Measurements from ENCODE around the gene FAM151B. TPM values are rescaled to one million over a fixed set of nuclear protein-coding genes. Genes with fewer than 3 reads are reported as not detected.
"Not testable (repeated sequence)": the region's sequence is repeated elsewhere in the genome, so short reads cannot be mapped to it uniquely, and the experiment has no call there.

Gene FAM151B
- polyA plus RNA-seq, 3 donors from 2014 or later, result not detected

DNA sequence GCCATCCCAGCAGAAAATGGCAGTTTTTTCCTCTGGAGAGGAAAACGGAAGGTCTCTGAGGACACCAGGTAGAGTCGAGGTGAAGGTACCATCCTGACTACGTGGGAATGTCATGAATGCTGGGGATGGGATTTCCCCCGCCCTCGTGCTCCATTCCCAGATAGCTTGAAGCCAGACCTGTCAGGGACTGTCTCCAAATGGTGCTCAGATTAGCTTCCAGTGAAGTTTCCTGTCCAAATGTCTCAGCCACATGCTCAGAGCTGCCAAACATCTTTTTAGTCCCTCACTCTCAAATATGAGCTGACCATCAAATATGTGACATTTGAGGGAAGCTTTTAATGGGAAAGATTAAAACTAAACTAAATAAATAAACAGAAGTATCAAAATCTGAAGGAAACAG lies 89.8 kb downstream of the FAM151B start:
- Mint-ChIP-seq H3K9me3 (peaks cover 0 to 2% (median 0%) of the 10 kb centered on the region in 6 donors), H3K4me1 (no peaks in the 10 kb centered on the region), H3K36me3 (no peaks in the 10 kb centered on the region), H3K4me3 (no peak overlapping the region), H3K27me3 (ENCODE audit: low read depth in 3 of 3) (peaks cover 0 to 12% (median 7%) of the 10 kb centered on the region in 3 donors), H3K27ac (no peak overlapping the region)
- no peak for DNase-seq

GRCh38 chr5:80579050-80579449 lies 91.2 kb downstream of the FAM151B start:
- peaks cover 0 to 3% (median 0%) of the 10 kb centered on the region in 6 donors for H3K9me3 Mint-ChIP-seq
- DNase-seq, result no peak
- no peaks in the 10 kb centered on the region for H3K4me1 Mint-ChIP-seq
- H3K27ac Mint-ChIP-seq, result no peak overlapping the region
- H3K4me3 Mint-ChIP-seq, result no peak overlapping the region
- peaks cover 0 to 12% (median 2%) of the 10 kb centered on the region in 3 donors for H3K27me3 Mint-ChIP-seq (ENCODE audit: low read depth in 3 of 3)
- H3K36me3 Mint-ChIP-seq, result no peaks in the 10 kb centered on the region

DNA sequence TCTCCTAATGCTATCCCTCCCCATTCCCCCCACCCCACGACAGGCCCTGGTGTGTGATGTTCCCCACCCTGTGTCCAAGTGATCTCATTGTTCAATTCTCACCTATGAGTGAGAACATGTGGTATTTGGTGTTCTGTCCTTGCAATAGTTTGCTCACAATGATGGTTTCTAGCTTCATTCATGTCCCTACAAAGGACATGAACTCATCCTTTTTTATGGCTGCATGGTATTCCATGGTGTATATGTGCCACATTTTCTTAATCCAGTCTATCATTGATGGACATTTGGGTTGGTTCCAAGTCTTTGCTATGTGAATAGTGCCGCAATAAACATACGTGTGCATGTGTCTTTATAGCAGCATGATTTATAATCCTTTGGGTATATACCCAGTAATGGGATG lies 92.4 kb downstream of the FAM151B start:
- H3K9me3 Mint-ChIP-seq, result not testable (repeated sequence)
- H3K27me3 Mint-ChIP-seq (ENCODE audit: low read depth in 3 of 3), result peaks cover 0 to 12% (median 2%) of the 10 kb centered on the region in 3 donors

DNA sequence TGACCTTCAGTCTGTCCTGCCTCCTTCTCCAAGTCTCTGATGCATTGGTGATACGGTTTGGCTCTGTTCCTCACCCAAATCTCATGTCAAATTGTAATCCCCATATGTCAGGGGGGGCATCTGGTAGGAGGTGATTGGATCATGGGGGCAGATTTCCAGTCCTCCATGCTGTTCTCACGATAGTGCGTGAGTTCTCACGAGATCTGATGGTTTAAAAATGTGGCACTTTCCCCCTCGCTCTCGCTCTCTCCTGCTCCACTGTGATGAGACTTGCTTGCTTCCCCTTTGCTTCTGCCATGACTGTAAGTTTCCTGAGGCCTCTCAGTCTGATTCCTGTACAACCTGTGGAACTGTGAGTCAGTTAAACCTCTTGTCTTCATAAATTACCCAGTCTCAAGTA lies 96.9 kb downstream of the FAM151B start:
- no peaks in the 10 kb centered on the region for H3K36me3 Mint-ChIP-seq
- peaks cover 2 to 9% (median 2%) of the 10 kb centered on the region in 3 donors for H3K27me3 Mint-ChIP-seq (ENCODE audit: low read depth in 3 of 3)
- peaks cover 0 to 2% (median 0%) of the 10 kb centered on the region in 6 donors for H3K9me3 Mint-ChIP-seq
- H3K27ac Mint-ChIP-seq, result no peak overlapping the region
- no peak for DNase-seq
- H3K4me3 Mint-ChIP-seq, result no peak overlapping the region
- no peaks in the 10 kb centered on the region for H3K4me1 Mint-ChIP-seq

More for the DNA sequence above, 92.4 kb downstream of the FAM151B start:
- H3K4me1 Mint-ChIP-seq, H3K4me3 Mint-ChIP-seq, H3K36me3 Mint-ChIP-seq, DNase-seq, H3K27ac Mint-ChIP-seq: not testable (repeated sequence)

DNA sequence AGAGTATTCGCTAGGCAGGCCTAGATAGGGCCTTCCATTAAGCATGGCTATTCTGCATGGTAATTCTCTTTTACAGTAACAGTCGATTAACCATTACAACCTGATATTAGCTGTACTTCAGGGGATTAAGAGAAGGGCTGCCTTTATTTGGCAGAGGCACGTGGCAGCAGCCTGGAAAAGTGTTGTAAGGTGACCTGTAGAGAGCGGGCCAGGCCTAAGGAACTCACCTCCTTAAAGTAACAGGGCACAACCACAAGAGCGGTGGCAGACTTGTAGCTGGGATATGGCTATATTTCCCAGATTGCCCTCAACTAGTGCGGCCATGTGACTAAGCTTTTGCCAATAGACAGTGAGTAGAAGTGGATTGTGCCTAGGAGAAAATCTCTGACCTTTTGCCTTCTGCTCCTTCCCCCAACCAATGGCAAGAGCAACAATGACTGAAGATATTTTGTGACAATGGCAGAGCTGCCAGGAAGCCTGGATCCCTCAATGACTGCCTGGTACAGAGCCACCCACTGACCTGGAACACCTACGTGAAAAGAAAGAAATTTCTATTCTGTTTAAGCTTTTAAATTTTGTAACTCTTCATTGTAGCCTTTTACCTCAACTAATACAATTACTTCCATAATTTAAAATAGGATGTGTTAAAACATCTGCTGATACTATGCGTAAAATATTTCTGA lies 101.1 kb downstream of the FAM151B start:
- no peak for DNase-seq
- Mint-ChIP-seq H3K27me3 (ENCODE audit: low read depth in 3 of 3) (peaks cover 0 to 8% (median 2%) of the 10 kb centered on the region in 3 donors), H3K4me1 (no peaks in the 10 kb centered on the region), H3K9me3 (no peaks in the 10 kb centered on the region), H3K4me3 (no peak overlapping the region), H3K27ac (no peak overlapping the region), H3K36me3 (no peaks in the 10 kb centered on the region)

DNA sequence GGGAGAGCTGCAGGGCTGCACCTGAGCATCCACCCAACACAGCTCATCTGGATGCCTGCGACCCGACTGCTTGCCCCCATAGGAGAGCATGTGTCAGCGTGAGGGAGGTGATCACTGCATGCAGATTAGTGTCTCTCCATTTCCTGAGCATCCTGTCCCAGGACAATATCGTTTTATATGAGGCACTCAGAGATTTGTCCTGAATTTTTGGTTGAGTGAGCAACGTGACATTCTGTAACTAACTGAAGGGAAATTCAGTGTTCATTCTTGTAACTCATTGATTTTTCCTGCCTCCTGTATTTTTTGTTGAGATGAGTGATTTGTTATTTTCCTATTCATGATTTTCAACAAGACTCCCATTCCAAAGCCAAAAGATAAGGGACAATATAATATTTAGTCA lies 102.9 kb downstream of the FAM151B start:
- no peak overlapping the region for H3K4me3 Mint-ChIP-seq
- no peak overlapping the region for H3K27ac Mint-ChIP-seq
- no peaks in the 10 kb centered on the region for H3K36me3 Mint-ChIP-seq
- no peak for DNase-seq
- no peaks in the 10 kb centered on the region for H3K4me1 Mint-ChIP-seq
- H3K9me3 Mint-ChIP-seq, result no peaks in the 10 kb centered on the region
- peaks cover 0 to 8% (median 4%) of the 10 kb centered on the region in 3 donors for H3K27me3 Mint-ChIP-seq (ENCODE audit: low read depth in 3 of 3)

DNA sequence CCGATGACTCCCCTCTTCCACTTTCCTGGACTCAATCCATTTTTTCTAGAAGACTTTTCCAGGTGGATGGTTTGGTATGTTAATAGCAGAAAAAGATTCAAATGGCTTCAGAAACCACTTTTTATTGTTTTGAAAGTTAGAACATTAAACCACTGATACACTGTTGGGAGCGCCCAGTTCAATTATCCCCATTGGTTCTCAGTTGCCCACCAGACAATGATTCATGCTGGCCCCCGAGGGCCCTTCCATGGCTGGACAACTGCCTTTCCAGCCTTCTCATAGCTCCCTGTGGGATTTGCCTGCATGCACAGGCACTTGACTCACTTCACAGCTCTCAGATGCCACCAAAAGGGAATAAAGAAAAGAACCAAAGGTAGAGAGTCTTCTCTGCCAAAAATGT lies 103.5 kb downstream of the FAM151B start:
- H3K4me1 Mint-ChIP-seq, result no peaks in the 10 kb centered on the region
- H3K9me3 Mint-ChIP-seq, result no peaks in the 10 kb centered on the region
- H3K27ac Mint-ChIP-seq, result no peak overlapping the region
- DNase-seq, result no peak
- no peak overlapping the region for H3K4me3 Mint-ChIP-seq
- no peaks in the 10 kb centered on the region for H3K36me3 Mint-ChIP-seq
- peaks cover 0 to 4% (median 4%) of the 10 kb centered on the region in 3 donors for H3K27me3 Mint-ChIP-seq (ENCODE audit: low read depth in 3 of 3)

DNA sequence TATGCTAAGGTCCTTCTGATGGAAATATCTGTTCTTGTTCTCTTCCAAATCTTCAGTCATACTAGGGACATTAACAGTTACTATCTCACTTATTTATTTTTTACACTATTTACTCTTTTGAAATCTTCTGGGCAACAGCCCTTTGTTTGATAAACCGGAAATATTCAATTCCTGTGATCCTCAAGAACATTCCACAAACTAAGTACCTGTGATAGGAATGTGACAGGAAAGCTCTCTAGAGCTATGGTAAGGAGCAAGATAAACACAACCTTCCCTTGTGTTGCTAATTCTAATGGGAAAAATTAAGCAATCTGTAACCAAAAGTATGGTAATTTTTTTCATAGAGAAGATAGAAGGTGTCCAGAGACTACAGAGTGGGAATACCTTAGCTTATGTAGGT lies 104.2 kb downstream of the FAM151B start:
- H3K9me3 Mint-ChIP-seq, result no peaks in the 10 kb centered on the region
- no peak for DNase-seq
- no peaks in the 10 kb centered on the region for H3K4me1 Mint-ChIP-seq
- H3K4me3 Mint-ChIP-seq, result no peak overlapping the region
- H3K36me3 Mint-ChIP-seq, result no peaks in the 10 kb centered on the region
- H3K27ac Mint-ChIP-seq, result no peak overlapping the region
- peaks cover 0 to 4% (median 2%) of the 10 kb centered on the region in 3 donors for H3K27me3 Mint-ChIP-seq (ENCODE audit: low read depth in 3 of 3)

Other genes with a start within 250 kb of the FAM151B start
- gene SERINC5, start 232.1 kb upstream of the FAM151B start, polyA plus RNA-seq, result 1 to 10 TPM in 2 of 3 donors, under 1 TPM in 1; 0.69 to 2.3 (median 1.1) TPM
- gene SPZ1, start 168.1 kb upstream of the FAM151B start, polyA plus RNA-seq, result not detected
- 1 to 10 TPM; 3.1 to 8.8 (median 3.2) TPM for gene ZFYVE16, start 80.0 kb upstream of the FAM151B start, polyA plus RNA-seq
- gene ANKRD34B, start 82.2 kb downstream of the FAM151B start, polyA plus RNA-seq, result not detected
- gene MSH3, start 166.6 kb downstream of the FAM151B start, polyA plus RNA-seq, result 10 to 100 TPM in 2 of 3 donors, 1 to 10 TPM in 1; 5.6 to 13.7 (median 10.3) TPM
- gene DHFR, start 166.9 kb downstream of the FAM151B start, polyA plus RNA-seq, result 1 to 10 TPM; 3.2 to 5.9 (median 3.3) TPM

Measured in immature natural killer cell (primary cell).